Pancreas (tissue), 10 donors: ENCODE measurements around the gene PTPRG. TPM values are rescaled to one million over a fixed set of nuclear protein-coding genes. Genes with fewer than 3 reads are reported as not detected.

ENCODE experiments used
- ATAC-seq, 4 donors: fragments of 200-7000 bp; cut with Tn5 transposase; one replicate each; pipeline versions ENCODE4 v1.8.0 to v1.9.1; 2020; ENCODE audit warnings: mild to moderate bottlenecking in 4 of 4, moderate library complexity in 4 of 4
- DNase-seq, 6 donors: peaks; one replicate each; pipeline ENCODE4 v3.0.0-alpha.2; 2020
- FAIRE-seq: peaks from 2 replicates; lab custom pipeline; 2012; peaks lifted over from hg19 to GRCh38; lab: Jason Lieb, UNC
- H3K27ac ChIP-seq, 4 donors: fragments of 200-600 bp; sonication (generic); 1 replicate in 3 of 4; 2 replicates in 1 of 4; pipeline versions ENCODE4 v1.5.0 to v1.8.0; 2020
- H3K27me3 ChIP-seq, 4 donors: fragments of 200-600 bp; one replicate each; pipeline ENCODE4 v1.8.0; 2021
- H3K36me3 ChIP-seq, 3 donors: fragments of 200-600 bp; sonication (generic) in 1 of 3; one replicate each; pipeline versions ENCODE4 v1.5.0 to v1.8.0; 2020 to 2021
- H3K4me1 ChIP-seq, 3 donors: fragments of 200-600 bp; one replicate each; pipeline ENCODE4 v1.8.0; 2021
- H3K4me3 ChIP-seq, 4 donors: fragments of 200-600 bp; sonication (generic) in 2 of 4; one replicate each; pipeline versions ENCODE4 v1.5.0 to v1.8.0; 2020 to 2021
- H3K9me3 ChIP-seq, 4 donors: fragments of 200-600 bp; one replicate each; pipeline ENCODE4 v1.8.0; 2021
- CTCF ChIP-seq, 4 donors: fragments of 200-600 bp; sonication (generic) in 3 of 4; IDR thresholded peaks; one replicate each; pipeline versions ENCODE4 v1.5.0 to v1.8.0; 2021; ENCODE audit warnings: antibody characterized with exemption in 4 of 4
- WGBS, 2 donors: extraction: QIAGEN DNeasy Blood & Tissue Kit; methylation state at CpG; one replicate each; pipeline ENCODE4 v1.1.7; 2013; 5-methylcytosine and 5-hydroxymethylcytosine counted together
- intact Hi-C, 3 donors: fragments of 100-400 bp; cut with DNase I; formaldehyde crosslinking; loops; one replicate each; pipeline versions ENCODE4 v1.11.1 to v1.14.2; 2022
- polyA plus RNA-seq, 2 donors: library from polyadenylated mRNA; stranded (reverse); fragments of 200-250 nt; gene quantifications; one replicate each; pipeline ENCODE4 v1.2.3, GENCODE V29; 2013
- total RNA-seq, 6 donors: library from RNA; stranded (reverse); fragmentation: NEBNext Ultra II Directional in 4 of 6; extraction: Animal tissue kit (Norgen Biotek cat#: 25700) in 4 of 6; gene quantifications; one replicate each; pipeline versions ENCODE4 v1.2.1 to v1.2.4, GENCODE V29; 2021 to 2023
- donor health status: healthy with polysubstance abuse.
- donor health status: DM: no; HTN: no; CAD: no; lungs with moderate emphysema.
- donor health status: DM: no; HTN: no; CAD: no.
- donor health status: control.
- donor health status: control.
- donor health status: Bipolar disorder and iron deficiency.
- donor health status: DM: yes; HTN: yes; CAD: no.
- donor health status: DM: no; HTN: no; CAD: no.
- donor health status: DM: no; HTN: no; CAD: no.
- donor health status: DM: yes; HTN: yes; CAD: no.

PTPRG gene
- total and polyA plus RNA-seq, 8 donors, result 2.8 to 20.5 (median 9.5) TPM

GRCh38 chr3:62131050-62131449 lies 569.7 kb downstream of the PTPRG start:
- DNase-seq (no peak), FAIRE-seq (no peak), ATAC-seq (no peak)
- no peaks in the 10 kb centered on the region for H3K36me3 ChIP-seq
- 44% methylated on average over 2 of the region's 2 CpGs for WGBS, 2 donors
- no peak overlapping the region for H3K4me3 ChIP-seq
- H3K27ac ChIP-seq, result no peak overlapping the region
- no peaks in the 10 kb centered on the region for H3K4me1 ChIP-seq
- intact Hi-C loops, result no loop called here
- TF ChIP-seq CTCF (IDR thresholded peaks at IDR 0.05), result no peak
- H3K9me3 ChIP-seq, result no peaks in the 10 kb centered on the region
- no peaks in the 10 kb centered on the region for H3K27me3 ChIP-seq

GRCh38 chr3:62131620-62132019 lies 570.2 kb downstream of the PTPRG start:
- DNase-seq (no peak), ATAC-seq (no peak), FAIRE-seq (no peak)
- no peak overlapping the region for H3K27ac ChIP-seq
- H3K9me3 ChIP-seq, result no peaks in the 10 kb centered on the region
- H3K4me3 ChIP-seq, result no peak overlapping the region
- H3K36me3 ChIP-seq, result no peaks in the 10 kb centered on the region
- WGBS, 2 donors, result 30 to 63% methylated on average over 3 of the region's 3 CpGs
- intact Hi-C loops, result no loop called here
- no peak for TF ChIP-seq CTCF (IDR thresholded peaks at IDR 0.05)
- no peaks in the 10 kb centered on the region for H3K27me3 ChIP-seq
- H3K4me1 ChIP-seq, result no peaks in the 10 kb centered on the region

- no peaks in the 10 kb centered on the region for H3K36me3 ChIP-seq
- no peak overlapping the region for H3K4me3 ChIP-seq
- intact Hi-C loops, result no loop called here
- DNase-seq (no peak), FAIRE-seq (no peak), ATAC-seq (no peak)
- H3K27me3 ChIP-seq, result no peaks in the 10 kb centered on the region
- no peaks in the 10 kb centered on the region for H3K9me3 ChIP-seq
- no peak for TF ChIP-seq CTCF (IDR thresholded peaks at IDR 0.05)
- no peaks in the 10 kb centered on the region for H3K4me1 ChIP-seq
- no peak overlapping the region for H3K27ac ChIP-seq
- WGBS, 2 donors, result 65 to 81% methylated on average over 3 of the region's 3 CpGs
Observed at GRCh38 chr3:62132027-62132602, 570.7 kb downstream of the PTPRG start.

- TF ChIP-seq CTCF (IDR thresholded peaks at IDR 0.05), result no peak
- H3K9me3 ChIP-seq, result no peaks in the 10 kb centered on the region
- DNase-seq (no peak), ATAC-seq (no peak), FAIRE-seq (no peak)
- no peaks in the 10 kb centered on the region for H3K4me1 ChIP-seq
- no peak overlapping the region for H3K4me3 ChIP-seq
- intact Hi-C loops, result no loop called here
- no peak overlapping the region for H3K27ac ChIP-seq
- WGBS, 2 donors, result 77 to 80% methylated on average over 5 of the region's 5 CpGs
- no peaks in the 10 kb centered on the region for H3K36me3 ChIP-seq
- no peaks in the 10 kb centered on the region for H3K27me3 ChIP-seq
Observed at GRCh38 chr3:62133015-62133414, 571.6 kb downstream of the PTPRG start.

- Histone ChIP-seq H3K4me3 (no peak overlapping the region), H3K9me3 (no peaks in the 10 kb centered on the region), H3K27ac (no peak overlapping the region), H3K4me1 (no peaks in the 10 kb centered on the region), H3K36me3 (no peaks in the 10 kb centered on the region), H3K27me3 (no peaks in the 10 kb centered on the region)
- 60 to 67% methylated on average over 6 of the region's 6 CpGs for WGBS, 2 donors
- no peak for TF ChIP-seq CTCF (IDR thresholded peaks at IDR 0.05)
- no peak for FAIRE-seq
- DNase-seq, result no peak
- no peak for ATAC-seq
- intact Hi-C loops, result no loop called here
Observed at GRCh38 chr3:62134061-62134496, 572.7 kb downstream of the PTPRG start.
